SH-SY5Y (cell line): ENCODE results near the gene CD151.

Experiments
- GATA2 ChIP-seq: IDR thresholded peaks from 2 replicates; pipeline ENCODE4 v1.6.1; 2011; ENCODE audit warnings: mild to moderate bottlenecking, low read depth, low read length
- GATA3 ChIP-seq: IDR thresholded peaks from 2 replicates; pipeline ENCODE4 v1.6.1; 2011; ENCODE audit warnings: low read depth, mild to moderate bottlenecking, low read length, moderate library complexity

DNA sequence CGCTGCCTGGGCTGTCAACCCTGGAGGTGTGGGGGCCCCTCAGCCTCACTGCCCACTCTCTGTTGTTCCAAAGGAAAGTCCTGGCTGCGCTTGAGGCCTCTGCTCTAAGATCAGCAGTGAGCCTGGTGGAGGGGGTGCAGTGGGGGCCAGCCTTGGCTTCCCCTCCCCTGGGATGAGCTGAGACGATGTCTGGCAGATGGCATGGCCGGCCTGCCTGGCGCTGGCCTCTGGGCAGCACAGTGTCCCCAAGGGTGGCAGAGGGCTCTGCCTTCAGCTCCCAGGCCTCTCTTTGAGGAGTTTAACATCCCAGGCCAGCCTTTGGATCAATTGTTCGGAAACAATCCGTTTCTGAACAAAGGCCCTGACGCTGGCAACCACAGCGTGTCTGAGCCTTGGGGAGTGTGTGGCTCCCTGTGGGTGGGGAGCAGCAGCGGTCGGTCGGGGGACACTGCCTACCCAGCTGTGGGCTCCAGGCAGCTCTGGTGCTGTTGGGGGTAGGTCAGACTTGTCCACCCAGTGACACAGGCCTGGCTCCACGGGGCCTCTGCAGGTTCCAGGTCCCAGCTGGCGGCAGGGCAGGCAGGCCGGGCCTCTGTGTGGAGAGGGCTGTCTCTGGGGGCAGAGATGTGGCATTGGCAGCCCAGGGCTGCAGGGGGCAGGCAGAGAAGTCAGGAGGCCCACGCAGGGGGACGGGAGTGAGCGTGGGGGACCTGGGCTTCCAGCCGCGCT, 22.0 kb downstream of the CD151 start:
- TF ChIP-seq GATA3 (no peak), GATA2 (no peak)
